Measurements from ENCODE around the gene GLT6D1.

GLT6D1 gene

DNA sequence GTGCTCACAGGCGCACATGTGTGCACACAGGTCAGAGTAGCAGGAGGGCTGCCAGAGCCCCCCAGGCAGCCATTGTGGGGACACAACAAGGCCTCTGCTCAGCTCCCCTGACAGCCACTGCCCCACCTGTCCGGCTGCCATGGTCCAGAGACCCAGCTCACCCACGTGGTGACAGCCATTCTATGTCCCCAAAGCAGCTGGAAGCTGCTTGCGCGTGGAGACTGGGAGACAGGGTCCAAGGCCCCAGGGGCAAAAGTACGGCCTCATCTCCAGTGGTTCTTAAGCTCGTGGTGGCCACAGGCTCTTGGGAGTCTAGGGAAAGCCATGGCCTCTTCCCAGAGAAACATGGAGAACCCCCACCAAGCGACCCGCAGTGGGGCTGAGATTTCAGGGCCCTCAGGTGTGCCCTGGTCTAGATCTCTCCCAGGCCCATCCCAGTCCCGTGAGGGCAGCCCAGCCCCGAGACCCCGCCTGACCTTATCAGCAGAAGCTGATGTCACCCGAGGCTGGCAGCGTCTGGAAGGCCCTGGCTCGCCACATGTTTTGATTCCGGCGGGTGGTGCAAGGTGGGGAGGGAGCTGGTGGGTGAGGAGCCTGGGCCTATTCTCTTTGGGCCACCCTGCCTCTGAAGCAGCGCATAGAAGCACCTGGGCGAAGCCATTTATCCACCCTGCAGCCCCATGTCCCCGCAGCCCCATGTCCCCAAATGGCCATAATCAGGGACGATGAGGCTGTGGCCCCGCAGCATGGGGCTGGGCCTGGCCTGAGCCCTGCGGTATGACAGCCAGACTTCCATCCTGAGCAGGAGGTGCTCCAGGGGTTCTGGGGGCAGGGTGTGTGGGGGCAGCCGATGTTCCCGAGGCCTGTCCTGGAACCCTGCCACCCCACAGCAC lies 31.7 kb downstream of the GLT6D1 start:
- DNase-seq: no peak

DNA sequence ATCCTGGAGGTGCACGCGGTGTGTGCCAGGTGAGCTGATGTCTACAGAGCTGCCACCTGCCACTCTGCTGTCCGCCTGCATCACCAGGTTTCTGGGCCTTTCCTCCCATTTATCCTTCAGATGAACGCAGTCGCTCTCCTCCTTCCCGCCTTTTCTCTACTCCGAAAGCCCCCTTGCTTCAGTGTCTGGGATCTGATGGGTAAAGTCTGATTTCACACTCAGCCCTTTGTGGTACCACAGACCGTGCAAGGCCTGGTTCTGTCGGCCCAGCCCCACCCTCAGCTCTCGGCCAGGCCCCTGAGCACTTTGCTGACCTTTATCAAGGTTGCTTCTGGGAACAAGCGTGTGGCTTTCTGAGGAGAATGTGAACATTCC lies 32.5 kb downstream of the GLT6D1 start:
- no peak for DNase-seq

GRCh38 chr9:135605238-135605781 lies 34.0 kb downstream of the GLT6D1 start:
- DNase-seq: no peak

GRCh38 chr9:135604437-135605237 lies 34.7 kb downstream of the GLT6D1 start:
- DNase-seq: no peak

GRCh38 chr9:135602789-135603481 lies 36.4 kb downstream of the GLT6D1 start:
- peak; percentile 85 for DNase-seq

GRCh38 chr9:135601988-135602387 lies 37.4 kb downstream of the GLT6D1 start:
- no peak for DNase-seq

DNA sequence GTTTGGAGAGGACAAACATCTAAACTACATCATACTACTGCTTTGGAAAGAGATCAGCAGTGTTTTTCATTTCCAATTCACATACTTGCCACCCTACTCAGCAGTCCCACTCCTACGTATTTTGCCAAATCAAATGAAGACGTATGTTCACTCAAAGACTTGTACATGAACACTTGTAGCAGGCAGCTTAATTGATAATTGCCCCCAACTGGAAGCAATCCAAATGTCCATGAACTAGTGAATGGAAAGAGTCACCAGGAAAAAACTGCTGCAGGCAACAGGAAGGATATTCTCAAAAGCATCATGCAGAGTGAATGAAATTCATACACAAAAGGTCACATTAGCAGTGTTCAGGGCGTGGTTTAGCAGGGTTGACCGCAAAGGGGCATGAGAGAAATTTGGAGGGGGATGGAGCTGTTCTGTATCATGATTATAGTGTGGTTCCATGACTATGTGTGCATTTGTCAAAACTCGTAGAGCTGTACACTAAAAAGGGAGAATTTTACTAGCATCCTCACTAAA lies 39.0 kb downstream of the GLT6D1 start:
- DNase-seq: no peak

DNA sequence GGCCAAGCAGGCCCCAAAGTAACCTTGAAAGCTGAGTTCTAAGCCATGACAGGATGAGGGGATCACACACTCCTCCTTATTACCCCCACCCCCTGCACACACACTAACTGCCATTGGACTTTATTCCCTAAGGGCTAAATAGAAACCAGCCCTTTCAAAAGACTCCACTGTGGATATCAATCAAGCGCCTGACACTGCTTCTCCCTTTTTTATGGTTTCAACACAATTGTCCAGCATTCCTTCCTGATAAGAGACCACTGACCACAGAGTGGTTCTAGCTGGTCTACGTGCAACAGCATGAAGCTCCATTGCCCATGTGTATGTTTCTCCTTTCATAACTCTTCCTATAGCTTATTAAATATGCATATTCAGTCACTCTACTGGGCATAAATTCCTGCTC lies 43.1 kb downstream of the GLT6D1 start:
- DNase-seq: no peak

GRCh38 chr9:135592625-135593024 lies 46.7 kb downstream of the GLT6D1 start:
- no peak for DNase-seq

- no peak for DNase-seq
Measured at GRCh38 chr9:135592331-135592590, 47.1 kb downstream of the GLT6D1 start.

DNA sequence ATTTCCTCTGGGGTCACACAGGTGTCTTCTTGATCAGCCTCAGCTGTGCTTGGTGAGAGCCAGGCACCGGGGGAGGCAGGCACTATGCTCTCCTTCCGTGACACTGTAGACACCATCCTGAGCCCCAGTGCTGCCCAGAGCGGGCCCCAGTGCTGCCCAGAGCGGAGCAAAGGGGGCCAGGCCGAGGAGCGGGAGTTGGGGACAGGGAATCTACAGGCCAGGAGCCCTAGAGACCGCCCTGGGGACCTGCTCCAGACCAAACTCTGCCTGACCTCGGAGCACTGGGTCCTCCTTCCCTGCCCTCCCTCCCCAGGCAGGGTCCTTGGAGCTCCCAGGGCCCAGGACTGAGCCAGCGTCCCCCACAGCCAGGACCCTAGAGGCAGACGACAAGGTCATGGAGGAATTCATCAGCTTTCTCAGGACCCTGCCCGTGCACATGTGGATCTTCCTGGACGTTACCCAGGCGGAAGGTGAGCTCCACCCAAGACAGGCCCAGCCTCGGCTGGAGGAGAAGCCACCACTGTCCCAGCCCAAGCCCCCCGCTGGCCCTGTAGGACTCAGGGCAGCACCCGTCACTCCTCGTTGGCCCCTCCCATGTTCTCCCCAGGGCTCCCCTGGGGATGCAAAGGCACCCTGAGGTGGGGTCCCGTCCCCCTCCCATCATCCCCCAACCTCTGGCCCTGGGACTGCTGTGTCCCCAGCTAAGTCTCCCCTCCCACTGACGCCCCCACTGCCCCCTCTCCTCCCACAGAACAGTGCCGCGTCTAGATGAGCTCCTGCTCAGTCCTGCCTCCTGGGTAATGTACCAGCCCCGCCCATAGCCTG lies 47.6 kb downstream of the GLT6D1 start:
- DNase-seq: peak; percentile 28

GRCh38 chr9:135590486-135591079 lies 48.8 kb downstream of the GLT6D1 start:
- peak; percentile 40 for DNase-seq

DNA sequence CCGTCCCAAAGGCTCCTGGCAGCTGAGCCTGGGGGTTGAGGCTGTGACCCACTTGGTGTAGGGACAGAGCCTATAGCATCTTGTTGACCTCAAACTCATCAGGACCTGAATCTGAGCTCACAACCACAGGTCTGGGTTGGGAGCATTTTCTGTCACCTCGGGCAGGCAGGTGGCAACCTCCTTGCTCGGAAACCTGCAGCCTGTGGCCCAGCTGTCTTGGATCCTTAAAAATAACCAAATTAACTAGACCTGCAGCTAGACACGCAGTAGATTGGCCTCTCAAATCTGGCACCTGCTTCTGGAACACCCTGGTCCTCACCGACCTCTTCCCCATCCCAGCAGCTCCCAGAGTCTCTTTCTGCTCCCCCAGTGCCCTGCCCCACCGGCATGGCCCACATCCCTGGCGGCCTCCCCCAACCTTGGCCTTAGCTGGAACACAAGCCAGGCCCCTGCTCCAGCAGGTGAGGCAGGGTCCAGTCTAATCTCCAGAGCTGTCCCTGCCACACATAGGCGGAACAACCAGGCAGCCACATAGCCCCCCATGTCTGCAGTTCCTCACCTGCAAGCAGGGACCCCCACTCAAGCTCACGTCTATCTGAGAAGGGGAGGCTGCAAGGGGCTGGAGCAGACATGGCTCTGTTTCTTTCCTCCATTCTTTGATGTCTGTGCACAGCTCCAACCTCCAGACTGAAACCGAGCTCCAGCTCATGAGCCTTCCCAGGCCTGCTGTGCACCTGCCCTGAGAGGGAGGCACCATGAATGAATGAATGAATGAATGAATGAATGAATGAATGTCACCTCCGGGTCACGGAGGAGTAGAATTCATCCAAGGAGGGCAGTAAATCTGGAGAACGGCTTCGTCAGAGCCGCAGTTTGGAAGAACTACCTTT lies 49.5 kb downstream of the GLT6D1 start:
- DNase-seq: peak; percentile 37

DNA sequence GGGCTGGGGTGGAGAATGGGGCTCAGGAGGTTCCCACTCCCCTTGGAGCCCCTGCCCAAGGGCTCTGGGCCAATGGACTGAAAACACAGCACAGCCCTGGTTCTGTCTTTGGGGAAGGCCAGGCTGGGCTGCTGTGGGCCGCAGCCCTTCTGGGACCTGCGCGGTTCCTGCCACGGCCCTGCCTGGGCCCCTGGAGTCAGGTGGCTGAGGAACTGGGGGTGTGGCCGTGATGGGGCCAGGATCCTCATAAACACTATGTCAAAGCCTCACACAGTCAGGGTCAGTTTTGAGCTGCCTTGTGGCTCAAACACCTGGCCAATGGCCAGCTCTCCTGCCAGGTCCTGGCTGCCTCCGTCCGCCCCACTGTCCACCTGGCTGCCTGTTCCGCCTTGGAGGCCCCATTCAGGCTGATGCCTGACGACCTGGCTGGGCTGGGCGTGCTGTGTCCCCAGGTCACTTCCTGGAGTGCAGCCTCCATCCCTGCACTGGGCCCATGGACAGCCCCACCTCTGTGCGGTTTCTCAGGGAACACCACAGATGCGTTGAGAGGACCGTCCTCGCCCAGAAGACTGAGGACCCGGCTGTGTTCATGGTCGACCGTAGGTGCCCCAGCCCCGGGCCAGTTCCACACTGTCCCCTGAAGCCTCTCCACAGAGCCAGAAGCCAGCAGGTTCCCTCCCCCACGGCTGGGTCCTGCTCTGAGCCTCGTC lies 50.3 kb downstream of the GLT6D1 start:
- DNase-seq: peak; percentile 37

- peak; percentile 40 for DNase-seq
Measured at GRCh38 chr9:135588371-135588770, 51.0 kb downstream of the GLT6D1 start.

GRCh38 chr9:135587658-135588057 lies 51.7 kb downstream of the GLT6D1 start:
- DNase-seq: no peak

GRCh38 chr9:135586601-135587109 lies 52.7 kb downstream of the GLT6D1 start:
- DNase-seq: no peak

- no peak for DNase-seq
Measured at GRCh38 chr9:135584934-135585333, 54.4 kb downstream of the GLT6D1 start.

DNA sequence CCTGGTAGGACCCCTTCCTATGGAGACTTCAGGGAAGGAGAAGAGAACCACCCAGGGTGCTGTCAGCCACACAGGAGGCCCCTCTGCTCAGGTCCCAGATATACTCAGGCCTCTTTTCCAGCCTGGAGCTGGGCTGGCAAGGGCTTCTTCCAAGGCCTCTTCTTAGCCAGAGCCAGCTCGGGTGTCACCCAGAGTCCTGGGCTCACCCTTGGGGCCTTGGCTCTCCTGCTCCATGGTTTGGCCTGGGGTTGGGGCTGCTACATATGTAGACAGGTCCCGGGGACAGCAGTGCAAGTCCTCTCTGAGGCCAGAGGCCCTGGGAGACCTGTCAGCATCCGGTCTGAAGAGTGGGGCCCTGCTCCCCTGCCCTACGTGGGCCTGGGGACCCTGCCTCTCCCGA lies 55.0 kb downstream of the GLT6D1 start:
- DNase-seq: peak; percentile 28

- no peak for DNase-seq
Measured at GRCh38 chr9:135583688-135584011, 55.7 kb downstream of the GLT6D1 start.

All from activated CD8-positive, alpha-beta memory T cell treated with anti-CD3 and anti-CD28 coated beads for 24 hours (primary cell).